B cell (primary cell): ENCODE data around the gene KLK10. TPM values are rescaled to one million over a fixed set of nuclear protein-coding genes. Genes with fewer than 3 reads are reported as not detected.

ENCODE experiments used
- ATAC-seq: fragments of 200-7000 bp; cut with Tn5 transposase; one replicate; pipeline ENCODE4 v1.10.0; 2021; ENCODE audit warnings: low read depth, mild to moderate bottlenecking, moderate number of reproducible peaks, moderate library complexity
- CTCF ChIA-PET: fragments of 350-600 bp; sonication (Branson Sonifier 250); formaldehyde crosslinking; loops from one replicate; lab custom pipeline; 2021; ENCODE audit warnings: antibody characterized with exemption, inconsistent platforms; lab: Charles Lee
- POLR2A ChIA-PET: fragments of 350-600 bp; sonication (Branson Sonifier 250); formaldehyde crosslinking; loops from one replicate; lab custom pipeline; 2021; ENCODE audit warnings: antibody characterized with exemption; lab: Charles Lee
- DNase-seq: peaks from one replicate; pipeline ENCODE4 v3.0.0; 2013
- H2AFZ ChIP-seq: 2 replicates; pipeline ENCODE4 v1.6.1; 2012; ENCODE audit warnings: mild to moderate bottlenecking, low read depth, low read length; ENCODE audit not compliant: insufficient read depth, poor library complexity, severe bottlenecking
- H3K27ac ChIP-seq, 2 donors: 1 replicate in 1 of 2; 2 replicates in 1 of 2; pipeline ENCODE4 v1.5.1; 2012 to 2013; ENCODE audit warnings: low read length in 2 of 2, mild to moderate bottlenecking in 2 of 2, moderate library complexity in 1 of 2
- H3K27me3 ChIP-seq, 4 experiments: fragments of 200-600 bp in 1 of 4; sonication (generic) in 1 of 4; replicated peaks in 1 of 4; 1 replicate in 2 of 4; 2 replicates in 2 of 4; pipeline versions ENCODE4 v1.6.1 to v1.7.0; 2013 to 2016; ENCODE audit warnings: low read length in 3 of 4, mild to moderate bottlenecking in 2 of 4, mixed read lengths in 1 of 4, moderate library complexity in 1 of 4; ENCODE audit not compliant: insufficient read depth in 4 of 4, control insufficient read depth in 3 of 4; ENCODE audit errors: control extremely low read depth in 1 of 4
- H3K36me3 ChIP-seq, 2 experiments: replicated peaks in 1 of 2; 1 replicate in 1 of 2; 2 replicates in 1 of 2; pipeline versions ENCODE4 v1.6.1 to v1.7.1; 2013; ENCODE audit warnings: low read length in 1 of 2; ENCODE audit not compliant: insufficient read depth in 2 of 2, control insufficient read depth in 1 of 2; ENCODE audit errors: control extremely low read depth in 1 of 2, extremely low read depth in 1 of 2
- H3K4me1 ChIP-seq, 2 donors: fragments of 200-600 bp in 1 of 2; sonication (generic) in 1 of 2; 1 replicate in 1 of 2; 2 replicates in 1 of 2; pipeline versions ENCODE4 v1.5.1 to v1.6.1; 2013 to 2017; ENCODE audit warnings: low read length in 2 of 2; ENCODE audit not compliant: control insufficient read depth in 2 of 2, insufficient read depth in 2 of 2
- H3K4me2 ChIP-seq: replicated peaks from 2 replicates; pipeline ENCODE3; 2012; ENCODE audit warnings: mild to moderate bottlenecking, low read depth, low read length; ENCODE audit not compliant: poor library complexity, severe bottlenecking
- H3K4me3 ChIP-seq, 5 experiments: fragments of 200-600 bp in 1 of 5; sonication (generic) in 1 of 5; 1 replicate in 3 of 5; 2 replicates in 2 of 5; pipeline versions ENCODE4 v1.5.1 to v1.7.0; 2011 to 2016; ENCODE audit warnings: low read length in 4 of 5, mild to moderate bottlenecking in 4 of 5, low read depth in 2 of 5, control low read depth in 1 of 5, moderate library complexity in 1 of 5; ENCODE audit not compliant: insufficient read depth in 1 of 5; ENCODE audit errors: control extremely low read depth in 1 of 5, extremely low read depth in 1 of 5
- H3K79me2 ChIP-seq: fragments of 200-600 bp; sonication (generic); one replicate; pipeline ENCODE4 v1.6.0; 2016; ENCODE audit warnings: low read length; ENCODE audit not compliant: control insufficient read depth, insufficient read depth
- H3K9ac ChIP-seq: fragments of 200-600 bp; sonication (generic); 2 replicates; pipeline ENCODE4 v1.6.1; 2017; ENCODE audit warnings: mild to moderate bottlenecking, low read length, moderate library complexity
- H3K9me3 ChIP-seq, 3 donors: one replicate each; pipeline versions ENCODE4 v1.6.1 to v1.7.1; 2013; ENCODE audit warnings: low read length in 2 of 3; ENCODE audit not compliant: control insufficient read depth in 2 of 3, insufficient read depth in 1 of 3; ENCODE audit errors: control extremely low read depth in 1 of 3
- H4K20me1 ChIP-seq: 2 replicates; pipeline ENCODE4 v1.6.0; 2012; ENCODE audit warnings: mild to moderate bottlenecking, low read length; ENCODE audit not compliant: insufficient read depth, control insufficient read depth, poor library complexity, severe bottlenecking
- H3K27ac Mint-ChIP-seq: one replicate; pipeline ENCODE4 v1.8.0; 2021; ENCODE audit warnings: mixed read lengths
- H3K27me3 Mint-ChIP-seq: one replicate; pipeline ENCODE4 v1.8.0; 2021; ENCODE audit warnings: mixed read lengths
- H3K4me1 Mint-ChIP-seq: one replicate; pipeline ENCODE4 v1.8.0; 2021; ENCODE audit warnings: mixed read lengths
- H3K4me3 Mint-ChIP-seq: one replicate; pipeline ENCODE4 v1.8.0; 2021; ENCODE audit warnings: mixed read lengths
- H3K9me3 Mint-ChIP-seq: one replicate; pipeline ENCODE4 v1.8.0; 2022; ENCODE audit warnings: mixed read lengths; ENCODE audit not compliant: insufficient read depth
- EZH2 ChIP-seq: IDR thresholded peaks from 2 replicates; pipeline ENCODE4 v1.6.1; 2012; ENCODE audit warnings: borderline replicate concordance, low read depth, mild to moderate bottlenecking, moderate library complexity, low read length; ENCODE audit not compliant: insufficient read depth, poor library complexity, severe bottlenecking
- WGBS: methylation state at CpG from one replicate; pipeline ENCODE4 v1.1.5; 2013; ENCODE audit warnings: missing lambda C conversion rate; ENCODE audit not compliant: insufficient coverage; 5-methylcytosine and 5-hydroxymethylcytosine counted together
- intact Hi-C: fragments of 100-400 bp; cut with micrococcal nuclease; formaldehyde crosslinking; loops from one replicate; pipeline ENCODE4 v1.10.0; 2022
- polyA plus RNA-seq: library from polyadenylated mRNA; depleted of rRNA; stranded (reverse); fragments of >200 nt; gene quantifications from 2 replicates; pipeline ENCODE4 v1.2.3, GENCODE V29; 2012
- total RNA-seq, 2 donors: library from RNA; stranded (reverse); fragments of 120-200 nt in 1 of 2; gene quantifications; 1 replicate in 1 of 2; 2 replicates in 1 of 2; pipeline versions ENCODE4 v1.2.3 to v1.2.4, GENCODE V29; 2013 to 2022
- TF ChIP-seq, protein P1 (sequence below): fragments of 200-600 bp; IDR thresholded peaks from one replicate; pipeline ENCODE4 v1.8.0; 2022; ENCODE audit warnings: antibody characterized with exemption, mild to moderate bottlenecking

Gene KLK10
- total and polyA plus RNA-seq, 2 donors (not counting 1 experiment from before 2014, with no cell fraction given), result not detected

DNA sequence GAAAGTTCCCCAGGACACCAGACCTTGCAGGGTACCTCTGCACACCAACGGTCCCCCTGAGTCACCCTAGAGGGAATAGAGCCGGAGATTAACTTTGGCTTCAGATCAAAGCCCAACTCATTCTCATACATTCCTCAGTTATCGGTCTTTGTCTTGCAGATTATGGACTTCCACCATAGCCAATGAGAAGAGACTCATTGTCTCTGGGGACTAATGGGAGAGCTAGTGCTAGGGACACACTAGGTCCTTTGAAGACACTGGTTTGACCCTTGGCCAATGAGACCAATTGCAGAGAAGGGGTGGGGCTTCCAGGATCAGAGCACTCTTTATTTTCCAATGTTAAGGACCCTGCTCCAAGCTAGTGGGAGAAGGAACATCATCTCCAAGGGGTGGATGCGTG lies 41.9 kb downstream of the KLK10 start:
- 80% methylated on average over 2 of the region's 4 CpGs for WGBS
- ChIA-PET POLR2A (no interaction called here), CTCF (no interaction called here)
- H3K4me3 Mint-ChIP-seq, result no peak overlapping the region
- ATAC-seq (no peak), DNase-seq (no peak)
- TF ChIP-seq, protein P1, sequence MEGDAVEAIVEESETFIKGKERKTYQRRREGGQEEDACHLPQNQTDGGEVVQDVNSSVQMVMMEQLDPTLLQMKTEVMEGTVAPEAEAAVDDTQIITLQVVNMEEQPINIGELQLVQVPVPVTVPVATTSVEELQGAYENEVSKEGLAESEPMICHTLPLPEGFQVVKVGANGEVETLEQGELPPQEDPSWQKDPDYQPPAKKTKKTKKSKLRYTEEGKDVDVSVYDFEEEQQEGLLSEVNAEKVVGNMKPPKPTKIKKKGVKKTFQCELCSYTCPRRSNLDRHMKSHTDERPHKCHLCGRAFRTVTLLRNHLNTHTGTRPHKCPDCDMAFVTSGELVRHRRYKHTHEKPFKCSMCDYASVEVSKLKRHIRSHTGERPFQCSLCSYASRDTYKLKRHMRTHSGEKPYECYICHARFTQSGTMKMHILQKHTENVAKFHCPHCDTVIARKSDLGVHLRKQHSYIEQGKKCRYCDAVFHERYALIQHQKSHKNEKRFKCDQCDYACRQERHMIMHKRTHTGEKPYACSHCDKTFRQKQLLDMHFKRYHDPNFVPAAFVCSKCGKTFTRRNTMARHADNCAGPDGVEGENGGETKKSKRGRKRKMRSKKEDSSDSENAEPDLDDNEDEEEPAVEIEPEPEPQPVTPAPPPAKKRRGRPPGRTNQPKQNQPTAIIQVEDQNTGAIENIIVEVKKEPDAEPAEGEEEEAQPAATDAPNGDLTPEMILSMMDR, result no peak
- no peak for TF ChIP-seq EZH2
- peaks cover 0 to 2% (median 0%) of the 10 kb centered on the region in 3 donors for H3K9me3 ChIP-seq
- peaks cover 0 to 16% (median 0%) of the 10 kb centered on the region in 4 experiments for H3K27me3 ChIP-seq
- intact Hi-C loops, result no loop called here
- peaks cover 65% of the 10 kb centered on the region for H3K27me3 Mint-ChIP-seq
- no peak overlapping the region for H3K4me2 ChIP-seq
- H3K27ac Mint-ChIP-seq, result no peak overlapping the region
- H2AFZ ChIP-seq, result no peak overlapping the region
- H3K79me2 ChIP-seq, result no peaks in the 10 kb centered on the region
- H3K4me1 Mint-ChIP-seq, result no peaks in the 10 kb centered on the region
- no peak overlapping the region for H3K9ac ChIP-seq
- H3K4me1 ChIP-seq, result no peaks in the 10 kb centered on the region
- no peak overlapping the region for H3K27ac ChIP-seq
- no peaks in the 10 kb centered on the region for H3K36me3 ChIP-seq
- no peaks in the 10 kb centered on the region for H3K9me3 Mint-ChIP-seq
- no peaks in the 10 kb centered on the region for H4K20me1 ChIP-seq
- no peak overlapping the region for H3K4me3 ChIP-seq

DNA sequence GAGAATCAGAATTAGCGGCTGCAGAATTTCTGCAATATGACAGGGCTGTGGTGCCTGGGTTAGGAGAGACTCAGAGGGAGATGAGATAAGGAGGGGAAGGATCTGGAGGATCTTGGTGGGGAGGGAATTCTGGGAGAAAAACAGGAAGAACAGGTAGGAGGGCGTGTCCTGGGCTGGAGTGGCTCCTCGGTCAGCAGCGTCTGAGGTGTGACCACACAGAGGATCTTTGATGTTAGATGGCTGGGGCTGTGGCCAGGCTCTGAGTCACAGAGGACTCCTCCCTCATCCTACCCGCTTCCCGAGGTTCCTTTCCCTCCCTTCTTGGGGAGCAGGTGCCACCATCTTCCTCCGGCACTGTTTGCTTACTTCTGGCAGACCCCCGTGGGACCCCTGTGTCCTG lies 43.7 kb downstream of the KLK10 start:
- no peaks in the 10 kb centered on the region for H3K36me3 ChIP-seq
- no peak overlapping the region for H2AFZ ChIP-seq
- Mint-ChIP-seq H3K27me3 (peaks cover 63% of the 10 kb centered on the region), H3K4me1 (no peaks in the 10 kb centered on the region), H3K9me3 (no peaks in the 10 kb centered on the region), H3K4me3 (no peak overlapping the region), H3K27ac (no peak overlapping the region)
- H3K4me3 ChIP-seq, result no peak overlapping the region
- no peaks in the 10 kb centered on the region for H4K20me1 ChIP-seq
- ATAC-seq (no peak), DNase-seq (no peak)
- peaks cover 0 to 16% (median 0%) of the 10 kb centered on the region in 4 experiments for H3K27me3 ChIP-seq
- no peaks in the 10 kb centered on the region for H3K4me1 ChIP-seq
- intact Hi-C loops, result no loop called here
- H3K9ac ChIP-seq, result no peak overlapping the region
- no peak overlapping the region for H3K4me2 ChIP-seq
- WGBS, result 36% methylated on average over 5 of the region's 8 CpGs
- H3K9me3 ChIP-seq, result peaks cover 0 to 2% (median 0%) of the 10 kb centered on the region in 3 donors
- CTCF ChIA-PET, result no interaction called here
- POLR2A ChIA-PET, result no interaction called here
- H3K79me2 ChIP-seq, result no peaks in the 10 kb centered on the region
- no peak overlapping the region for H3K27ac ChIP-seq
- TF ChIP-seq, protein P1, result no peak
- TF ChIP-seq EZH2, result no peak
